ENCODE data around the gene CAMK2N1. TPM values are rescaled to one million over a fixed set of nuclear protein-coding genes. Genes with fewer than 3 reads are reported as not detected.

Gene CAMK2N1
- total RNA-seq, 1 donor from 2014 or later: 35.8 TPM

GRCh38 chr1:20478057-20478635 lies 7.9 kb downstream of the CAMK2N1 start:
- DNase-seq (ENCODE audit: low read depth): no peak

DNA sequence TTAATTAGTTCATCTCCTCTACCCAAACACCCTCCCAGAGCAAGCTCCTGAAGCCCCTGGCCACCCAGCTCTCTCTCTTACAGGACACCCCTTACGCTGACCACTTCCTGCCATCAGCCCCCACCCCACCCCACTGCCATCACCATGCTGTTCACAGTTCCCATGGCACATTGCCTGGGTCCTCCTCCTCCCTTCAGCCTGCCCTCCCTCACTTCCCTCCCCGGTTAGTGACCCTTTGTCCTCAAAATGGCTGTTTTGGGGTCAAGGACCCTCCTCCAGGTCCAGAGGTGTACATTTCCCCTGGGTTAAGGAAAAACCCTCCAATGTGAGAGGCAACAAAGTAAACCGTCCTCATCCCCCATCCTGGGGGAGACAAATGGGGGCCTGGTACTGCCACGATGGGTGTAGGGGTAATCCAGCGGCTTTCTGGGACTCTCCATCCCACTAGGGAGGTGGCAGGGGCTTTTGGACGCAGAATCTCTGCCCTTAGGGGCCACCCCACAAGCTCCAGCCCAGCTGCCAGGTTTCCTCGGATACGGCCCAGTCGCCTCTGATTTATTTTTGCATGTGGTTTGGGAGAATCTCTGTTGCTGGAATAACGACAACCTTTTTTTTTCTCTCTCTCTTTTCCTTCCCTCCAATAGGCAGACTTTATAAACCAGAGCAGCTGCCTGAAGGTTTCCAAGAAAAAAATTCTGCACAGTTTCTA lies 8.5 kb downstream of the CAMK2N1 start:
- DNase-seq (ENCODE audit: low read depth): peak; percentile 56

GRCh38 chr1:20476265-20477038 lies 9.6 kb downstream of the CAMK2N1 start:
- peak; percentile 80 for DNase-seq (ENCODE audit: low read depth)

GRCh38 chr1:20474996-20475395 lies 11.0 kb downstream of the CAMK2N1 start:
- DNase-seq (ENCODE audit: low read depth): no peak

- peak; percentile 49 for DNase-seq (ENCODE audit: low read depth)
Measured at GRCh38 chr1:20474333-20474975, 11.6 kb downstream of the CAMK2N1 start.

- no peak for DNase-seq (ENCODE audit: low read depth)
Measured at GRCh38 chr1:20473894-20474293, 12.1 kb downstream of the CAMK2N1 start.

DNA sequence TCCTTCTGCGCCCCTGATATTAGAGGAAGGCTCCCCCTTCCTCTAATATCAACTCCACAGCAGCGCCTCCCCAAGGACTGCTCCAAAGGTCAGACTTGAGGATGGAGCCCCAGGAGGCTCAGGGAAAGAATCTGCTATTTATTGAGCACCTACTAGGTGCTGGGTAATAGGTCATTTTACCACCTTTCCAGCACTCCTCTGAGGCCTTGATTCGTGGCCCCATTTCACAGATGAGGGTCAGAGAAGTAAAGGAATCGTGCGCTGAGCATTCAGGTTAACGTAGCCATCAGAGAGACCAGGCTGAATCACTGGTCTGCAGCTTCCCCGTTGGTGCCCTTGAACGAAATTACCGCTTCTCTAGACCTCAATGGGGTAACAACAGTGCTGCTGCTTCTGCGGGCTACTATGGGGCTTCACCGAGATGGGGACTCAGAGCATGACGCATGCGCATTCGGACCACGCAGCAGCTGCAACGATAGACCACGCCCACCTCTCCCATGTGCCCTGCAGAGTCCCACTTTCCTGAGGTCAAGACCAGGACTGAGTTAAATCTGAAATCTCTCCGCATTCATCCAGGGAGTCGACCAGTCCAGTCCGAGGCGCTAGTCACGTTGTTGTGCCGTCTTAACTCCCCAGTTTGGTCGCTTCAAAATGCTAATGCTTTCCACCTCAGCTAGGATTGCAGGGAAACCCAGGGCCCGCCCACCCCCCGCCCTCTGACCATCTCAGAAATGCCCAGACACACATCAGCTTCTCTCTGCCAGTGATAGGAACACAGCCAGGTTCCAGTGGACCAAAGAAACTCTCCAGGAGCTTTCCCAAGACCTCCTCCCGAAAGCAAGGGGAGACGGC lies 12.9 kb downstream of the CAMK2N1 start:
- peak; percentile 61 for DNase-seq (ENCODE audit: low read depth)

DNA sequence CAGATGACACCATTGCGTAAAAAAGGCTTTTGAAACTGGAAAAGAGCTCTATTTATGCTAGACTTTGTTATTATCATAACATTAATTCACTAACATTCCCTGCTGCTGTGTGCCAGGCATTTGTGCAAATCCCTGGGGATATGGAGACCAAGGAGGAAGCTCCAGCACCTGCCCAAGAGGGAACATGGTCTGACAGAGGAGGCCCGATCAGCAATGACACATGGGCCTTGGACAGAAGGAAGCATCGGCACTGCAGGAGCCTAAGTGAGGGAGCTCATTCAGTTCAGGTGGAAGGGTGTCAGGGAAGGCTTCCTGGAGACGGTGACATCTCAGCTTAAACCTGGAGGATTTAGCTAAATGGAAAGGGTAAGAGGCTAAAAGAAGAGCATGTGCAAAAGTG lies 13.9 kb downstream of the CAMK2N1 start:
- DNase-seq (ENCODE audit: low read depth): no peak

DNA sequence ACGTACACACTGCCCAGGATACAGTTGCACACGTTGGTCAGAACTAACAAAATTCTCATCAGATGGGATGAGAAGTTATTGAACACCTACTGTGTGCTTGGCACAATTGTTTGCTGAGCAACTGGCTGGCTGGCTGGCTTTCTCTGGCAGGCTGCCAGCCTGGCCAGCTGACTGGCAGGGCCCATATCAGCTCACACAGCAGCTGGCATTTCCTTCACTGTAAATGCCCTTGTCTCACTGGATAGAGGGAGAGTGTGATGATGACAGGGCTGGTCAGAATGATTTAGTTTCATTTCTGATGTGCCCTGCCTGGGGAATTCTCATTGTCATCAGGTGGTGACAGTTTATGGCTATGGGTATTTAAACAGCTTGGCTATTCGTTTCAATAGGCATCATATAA lies 15.8 kb downstream of the CAMK2N1 start:
- no peak for DNase-seq (ENCODE audit: low read depth)

DNA sequence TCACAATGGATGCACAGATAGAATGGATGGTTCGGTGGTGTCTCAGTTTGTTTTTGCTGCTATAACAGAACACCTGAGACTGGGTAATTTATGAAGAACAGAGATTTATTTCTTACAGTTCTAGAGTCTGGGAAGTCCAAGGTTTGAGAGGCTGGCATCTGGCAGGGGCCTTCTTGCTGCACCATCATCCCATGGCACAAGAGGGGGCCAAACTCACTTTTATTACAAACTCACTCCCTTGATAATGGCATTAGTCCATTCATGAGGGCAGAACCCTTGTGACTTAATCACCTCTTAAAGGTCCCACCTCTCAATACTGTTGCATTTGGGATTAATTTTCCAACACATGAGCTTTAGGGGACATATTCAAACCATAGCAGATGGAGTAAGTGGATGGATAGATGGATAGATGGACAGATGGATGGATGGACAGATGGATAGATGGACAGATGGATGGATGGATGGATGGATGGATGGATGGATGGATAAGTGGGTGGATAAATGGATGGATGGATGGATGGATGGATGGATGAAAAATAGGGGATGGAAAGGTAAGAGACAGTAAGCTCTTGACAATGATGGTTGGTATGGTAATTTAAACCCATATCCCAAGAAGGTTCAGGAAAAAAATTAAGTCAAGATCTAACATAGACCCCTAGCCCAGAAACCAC lies 16.5 kb downstream of the CAMK2N1 start:
- DNase-seq (ENCODE audit: low read depth): peak; percentile 39

DNA sequence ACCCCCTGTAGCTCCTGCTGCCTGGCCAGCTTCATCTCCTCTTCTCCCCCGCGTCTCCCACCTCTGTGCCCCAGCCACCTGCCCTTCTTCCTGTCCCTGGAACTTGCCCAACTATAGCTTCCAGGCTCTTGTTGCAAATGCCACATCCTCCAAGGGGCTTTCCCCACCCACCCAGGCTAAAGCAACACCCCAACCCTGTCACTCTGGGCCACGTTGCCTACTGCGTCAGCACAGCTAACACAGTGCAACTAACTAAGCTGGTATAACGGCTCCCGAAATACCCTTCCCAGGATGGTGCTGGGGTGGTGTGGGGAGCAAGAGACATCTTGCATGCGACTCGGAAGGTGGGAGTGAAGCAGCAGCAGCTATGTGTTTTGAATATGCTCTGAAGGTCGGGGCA lies 19.7 kb downstream of the CAMK2N1 start:
- no peak for DNase-seq (ENCODE audit: low read depth)

- DNase-seq (ENCODE audit: low read depth): no peak
Measured at GRCh38 chr1:20465187-20465586, 20.8 kb downstream of the CAMK2N1 start.

- no peak for DNase-seq (ENCODE audit: low read depth)
Measured at GRCh38 chr1:20463502-20463901, 22.5 kb downstream of the CAMK2N1 start.

DNA sequence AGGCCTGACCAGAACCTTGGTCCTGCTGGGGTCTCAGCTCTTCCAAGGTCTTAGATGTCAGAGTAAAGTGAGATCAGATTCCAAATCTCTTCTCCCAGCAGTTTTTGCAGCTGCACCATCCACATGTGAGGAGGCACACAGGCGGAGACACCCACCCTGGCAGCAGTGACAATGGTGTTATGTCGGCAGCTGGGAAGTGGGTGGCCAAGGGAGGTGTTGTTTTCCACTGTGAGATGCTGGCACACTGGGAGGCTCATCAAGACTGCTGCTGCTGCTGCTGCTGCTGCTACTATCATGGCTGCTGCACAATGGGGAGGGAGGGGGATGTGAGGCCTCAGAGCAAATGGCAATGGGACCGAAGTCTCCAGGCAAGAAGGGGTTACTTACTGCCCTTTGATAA lies 23.6 kb downstream of the CAMK2N1 start:
- DNase-seq (ENCODE audit: low read depth): no peak

DNA sequence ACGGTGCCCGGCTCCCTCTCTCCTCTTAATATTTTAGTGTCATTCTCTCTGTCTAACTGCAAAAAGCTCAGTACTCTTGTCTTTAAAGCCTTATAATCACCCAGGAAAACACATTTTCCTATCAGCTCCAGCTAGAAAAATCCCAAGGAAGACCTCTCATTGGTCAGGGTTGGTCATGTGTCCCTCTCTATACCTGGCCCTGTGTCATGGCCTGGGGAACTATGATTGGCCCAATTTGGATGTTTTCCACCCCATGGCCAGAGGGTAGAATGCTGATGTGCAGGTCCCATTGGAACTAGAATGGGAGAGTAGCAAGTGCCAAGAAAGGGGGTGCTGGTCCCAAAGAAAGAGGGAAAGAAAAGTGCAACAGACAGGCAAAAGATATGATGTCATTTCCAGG lies 27.3 kb downstream of the CAMK2N1 start:
- no peak for DNase-seq (ENCODE audit: low read depth)

- DNase-seq (ENCODE audit: low read depth): no peak
Measured at GRCh38 chr1:20454004-20454403, 32.0 kb downstream of the CAMK2N1 start.

DNA sequence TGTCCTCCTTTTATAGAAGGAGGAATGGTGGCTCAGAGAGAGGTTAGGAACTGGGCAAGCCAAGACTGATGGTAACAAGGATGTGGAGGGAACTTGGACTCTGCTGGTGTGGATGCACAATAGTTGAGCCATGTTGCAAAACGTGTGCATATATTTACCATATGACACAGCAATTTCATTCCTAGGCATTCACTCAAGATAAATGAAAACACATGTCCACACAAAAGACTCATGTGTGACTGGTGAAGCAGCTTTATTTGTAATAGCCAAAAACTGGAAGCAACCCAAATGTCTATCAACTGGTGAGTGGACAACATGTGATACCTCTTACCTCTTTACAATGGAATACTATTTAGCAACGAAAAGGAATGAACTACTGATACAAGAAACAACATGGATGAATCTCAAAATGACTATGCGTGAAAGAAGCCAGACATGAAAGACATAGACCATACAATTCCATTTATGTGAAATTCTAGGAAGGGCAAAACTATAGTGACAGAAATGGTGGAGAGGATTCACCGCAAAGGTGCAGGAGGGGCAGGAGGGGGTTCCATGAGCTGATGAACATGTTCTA lies 36.2 kb downstream of the CAMK2N1 start:
- no peak for DNase-seq (ENCODE audit: low read depth)

DNA sequence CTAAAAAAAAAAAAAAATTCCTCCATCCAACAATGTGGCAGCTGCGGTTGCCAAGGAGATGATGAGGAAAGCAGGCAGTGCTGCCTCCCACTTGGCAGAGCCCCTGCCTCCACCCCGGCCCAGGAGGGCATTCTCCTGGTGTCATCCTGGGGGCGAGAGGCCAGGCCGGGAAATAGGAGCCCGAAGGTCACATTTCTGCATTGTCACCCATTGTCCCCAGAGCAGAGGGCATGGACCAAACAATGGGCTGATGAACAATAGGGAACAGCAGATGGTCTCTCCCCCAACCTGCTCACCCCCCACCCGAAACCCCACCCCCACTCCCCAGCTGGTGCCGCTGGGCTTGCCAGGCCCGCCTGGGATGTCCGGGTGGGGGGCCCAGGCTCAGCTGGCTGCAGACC lies 37.3 kb downstream of the CAMK2N1 start:
- DNase-seq (ENCODE audit: low read depth): no peak

DNA sequence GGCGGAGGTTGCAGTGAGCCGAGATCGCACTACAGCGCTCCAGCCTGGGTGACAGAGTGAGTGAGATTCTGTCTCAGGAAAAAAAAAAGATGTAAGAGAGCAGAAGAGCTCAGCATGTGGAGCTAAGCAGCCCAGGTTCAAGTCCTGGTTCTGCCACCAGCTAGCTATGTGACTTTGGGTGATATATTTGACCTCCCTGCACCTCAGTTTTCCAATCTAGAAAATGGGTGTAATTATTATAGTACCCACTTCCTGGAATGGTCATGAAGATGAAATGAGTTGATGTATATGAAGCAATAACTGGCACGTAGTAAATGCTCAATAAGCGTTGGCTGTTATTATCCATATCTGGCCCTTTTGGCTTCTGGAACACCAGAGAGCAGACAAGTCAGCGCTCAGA lies 38.2 kb downstream of the CAMK2N1 start:
- no peak for DNase-seq (ENCODE audit: low read depth)

- peak; percentile 49 for DNase-seq (ENCODE audit: low read depth)
Measured at GRCh38 chr1:20446796-20447195, 39.2 kb downstream of the CAMK2N1 start.

DNA sequence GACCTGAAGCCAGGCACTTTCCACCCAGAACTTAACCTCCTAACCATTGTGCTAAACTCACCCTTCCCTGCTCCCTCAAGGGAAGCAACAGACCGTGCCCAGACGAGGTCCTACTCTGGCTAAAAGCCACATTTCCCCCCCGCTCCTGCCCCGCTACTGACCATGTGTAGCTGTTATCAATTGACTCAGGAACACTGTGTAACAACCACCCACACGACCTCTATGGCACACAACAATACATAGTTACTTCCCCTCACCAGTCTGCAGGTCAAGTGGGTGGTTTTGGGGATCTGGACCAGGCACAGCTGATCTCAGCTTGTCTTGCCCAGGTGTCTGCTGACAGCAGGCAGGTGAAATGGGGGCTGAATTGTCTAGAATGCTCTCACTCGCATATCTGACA lies 40.1 kb downstream of the CAMK2N1 start:
- no peak for DNase-seq (ENCODE audit: low read depth)

Measured in renal cortical epithelial cell (primary cell).